SHP77 (cell line): Measurements from ENCODE around the gene DOK7.

ENCODE experiments used
- DNase-seq, 2 experiments: peaks; one replicate each; lab custom pipeline; 2025; lab: John Stamatoyannopoulos, UW

DOK7 gene

GRCh38 chr4:3463556-3464348 lies 646 bp downstream of the DOK7 start:
- no peak for DNase-seq

GRCh38 chr4:3464349-3464905 lies 1.3 kb downstream of the DOK7 start:
- DNase-seq, result no peak

DNA sequence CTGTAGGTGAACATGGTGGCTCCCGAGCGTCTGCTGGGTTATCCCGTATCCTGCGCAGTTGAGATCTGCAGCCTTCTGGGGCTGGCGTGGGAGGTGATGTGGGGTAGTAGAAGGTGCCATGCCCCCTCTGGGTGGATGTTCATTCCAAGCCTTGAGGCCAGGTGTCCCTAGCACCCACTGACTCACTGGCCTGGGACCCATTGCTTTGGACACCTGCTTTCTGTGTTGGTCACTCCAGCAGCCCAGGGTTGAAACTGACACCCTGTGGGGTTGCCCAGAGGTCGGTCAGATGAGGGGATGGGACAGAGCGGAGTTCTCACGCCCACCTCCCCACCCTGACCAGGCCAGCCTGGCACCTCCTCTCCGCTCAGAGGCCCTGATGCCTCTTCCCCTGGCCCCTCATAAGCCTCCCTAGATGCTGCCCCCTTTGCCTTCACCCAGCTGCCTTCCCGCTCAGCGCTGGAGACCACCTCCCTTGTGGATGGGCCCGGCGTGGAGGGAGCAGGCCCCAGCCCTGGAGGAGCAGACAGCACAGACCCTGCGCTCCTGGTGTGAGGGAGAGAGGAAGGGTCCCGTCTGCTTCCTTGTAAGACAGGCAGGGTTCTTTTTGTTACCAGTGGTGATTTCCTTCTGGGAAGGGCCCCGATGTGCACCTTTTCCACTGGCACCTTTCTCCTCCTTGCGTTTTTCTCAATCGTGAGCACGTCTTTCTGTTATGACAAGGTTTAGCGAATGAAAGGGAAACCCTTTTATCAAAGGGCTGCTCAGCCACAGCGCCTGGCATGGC lies 2.0 kb downstream of the DOK7 start:
- no peak for DNase-seq

DNA sequence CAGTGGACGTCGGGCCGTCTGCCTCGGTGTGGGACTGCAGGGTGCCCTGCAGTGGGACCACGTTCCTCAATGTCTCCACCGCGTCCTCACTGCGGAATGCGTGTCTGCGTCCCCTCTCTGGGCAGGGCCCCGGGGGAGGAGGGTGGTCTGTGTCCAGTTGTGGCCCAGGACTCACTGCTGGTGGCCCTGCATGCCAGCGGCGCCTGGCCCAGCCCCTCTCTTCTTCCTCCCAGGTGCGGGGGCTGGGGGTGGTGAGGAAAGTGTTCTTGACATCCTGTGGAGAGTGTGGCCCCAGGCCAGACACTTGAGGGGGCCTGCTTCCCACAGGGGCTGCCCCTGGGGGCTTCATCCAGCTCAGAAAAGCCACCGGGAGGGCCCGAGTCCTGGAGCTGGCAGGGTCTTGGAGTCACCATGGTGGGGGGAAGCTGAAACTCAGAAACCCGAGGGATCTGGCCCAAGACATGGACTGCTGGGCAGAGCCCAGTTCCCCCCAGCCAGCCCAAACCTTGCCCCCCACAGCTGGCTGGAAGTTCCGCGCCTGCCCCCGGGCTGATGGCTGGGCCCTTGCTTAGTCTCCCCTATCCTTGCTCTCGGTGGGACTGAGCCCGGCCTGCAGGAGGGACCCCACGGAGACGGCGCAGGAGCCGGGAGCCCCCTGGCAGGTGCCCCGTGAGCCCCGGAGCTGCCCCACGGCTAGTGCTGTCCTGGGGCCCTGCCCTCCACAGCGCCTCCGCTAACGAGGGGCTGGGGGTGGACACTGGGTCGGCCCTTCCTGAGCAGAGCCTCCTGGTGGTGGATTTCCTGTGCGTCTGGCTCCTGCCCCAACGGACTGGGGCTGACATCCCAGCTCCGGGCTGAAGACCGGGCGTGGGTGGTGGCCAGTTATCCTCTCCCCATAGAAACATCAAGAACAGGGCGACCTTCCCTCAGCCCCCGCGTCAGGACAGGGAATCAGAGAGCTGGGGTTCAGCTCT lies 2.9 kb downstream of the DOK7 start:
- DNase-seq, result no peak

DNA sequence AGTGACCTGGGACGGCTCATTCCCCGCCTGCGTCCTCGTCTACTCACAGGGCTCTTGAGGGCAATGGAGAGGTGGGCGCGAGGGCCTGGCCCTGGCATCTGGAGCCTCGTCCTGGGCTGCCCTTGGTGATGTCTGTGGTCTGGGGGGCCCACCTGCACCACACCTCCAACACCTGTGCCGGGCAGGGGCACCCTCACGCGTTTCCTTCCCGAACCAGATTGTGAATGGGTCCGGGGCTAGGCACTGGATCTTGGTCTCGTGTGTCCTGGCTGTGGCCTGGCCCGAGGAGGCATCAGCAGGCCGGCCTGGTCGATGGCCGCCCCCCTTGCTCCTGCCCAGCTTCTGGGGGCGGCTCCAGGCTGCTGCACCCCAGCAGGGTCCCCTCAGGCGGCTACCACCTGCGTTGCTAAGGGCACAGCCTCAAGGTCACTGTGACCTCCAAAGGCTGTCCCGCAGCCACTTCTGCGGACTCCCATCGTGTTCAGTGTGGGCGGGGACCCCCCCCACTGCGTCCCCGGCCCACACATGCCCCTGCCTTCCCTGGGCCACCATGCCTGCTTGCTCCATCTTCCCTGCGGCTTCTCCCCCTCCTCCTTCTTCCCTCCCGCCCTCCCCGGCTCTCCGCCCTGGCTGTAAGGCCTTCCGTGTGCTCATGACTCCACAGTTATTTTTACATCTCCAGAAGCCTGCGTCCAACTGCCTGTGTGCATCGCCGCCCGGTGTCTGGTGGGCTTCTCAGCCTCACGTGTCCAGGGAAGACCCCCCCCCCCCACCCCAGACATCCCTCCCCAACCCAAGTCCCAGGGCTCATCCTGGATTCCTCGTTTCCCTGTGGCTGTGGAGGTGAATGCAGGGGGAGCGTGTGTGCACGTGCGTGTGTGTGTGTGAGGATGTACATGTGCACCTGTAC lies 3.8 kb downstream of the DOK7 start:
- DNase-seq, result no peak

GRCh38 chr4:3467601-3468031 lies 4.5 kb downstream of the DOK7 start:
- DNase-seq, result no peak

DNA sequence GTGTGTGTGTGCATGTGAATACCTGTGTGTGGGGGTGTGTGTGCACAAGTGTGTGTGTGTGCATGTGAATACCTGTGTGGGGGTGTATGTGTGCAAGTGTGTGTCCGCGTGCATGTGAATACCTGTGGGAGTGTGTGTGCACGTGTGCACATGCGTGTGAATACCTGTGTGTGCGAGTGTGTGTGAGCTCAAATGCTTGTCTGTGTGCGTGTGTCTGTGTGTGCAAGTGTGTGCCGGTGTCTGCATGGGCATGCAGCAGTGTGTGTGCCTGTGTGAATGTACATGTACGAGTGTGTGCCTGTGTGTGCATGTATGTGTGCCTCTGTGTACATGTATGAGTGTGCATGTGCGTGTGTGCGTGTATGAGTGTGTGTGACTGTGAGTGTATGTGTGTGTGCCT lies 5.0 kb downstream of the DOK7 start:
- no peak for DNase-seq

DNA sequence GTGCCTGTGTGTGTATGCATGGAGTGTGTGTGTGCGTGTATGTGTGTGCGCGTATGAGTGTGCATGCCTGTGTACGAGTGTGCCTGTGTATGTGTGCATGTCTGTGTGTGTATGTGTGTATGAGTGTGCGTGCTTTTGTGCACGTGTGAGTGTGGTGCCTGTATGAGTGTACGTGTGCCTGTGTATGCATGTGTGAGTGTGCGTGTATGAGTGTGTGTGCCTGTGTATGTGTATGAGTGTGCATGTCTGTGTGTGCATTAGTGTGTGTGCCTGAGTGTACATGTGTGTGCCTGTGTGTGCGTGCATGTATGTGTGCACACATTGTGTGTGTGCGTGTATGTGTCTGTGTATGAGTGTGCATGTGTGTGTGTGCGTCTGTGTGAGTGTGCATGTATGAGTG lies 5.7 kb downstream of the DOK7 start:
- DNase-seq, result no peak

DNA sequence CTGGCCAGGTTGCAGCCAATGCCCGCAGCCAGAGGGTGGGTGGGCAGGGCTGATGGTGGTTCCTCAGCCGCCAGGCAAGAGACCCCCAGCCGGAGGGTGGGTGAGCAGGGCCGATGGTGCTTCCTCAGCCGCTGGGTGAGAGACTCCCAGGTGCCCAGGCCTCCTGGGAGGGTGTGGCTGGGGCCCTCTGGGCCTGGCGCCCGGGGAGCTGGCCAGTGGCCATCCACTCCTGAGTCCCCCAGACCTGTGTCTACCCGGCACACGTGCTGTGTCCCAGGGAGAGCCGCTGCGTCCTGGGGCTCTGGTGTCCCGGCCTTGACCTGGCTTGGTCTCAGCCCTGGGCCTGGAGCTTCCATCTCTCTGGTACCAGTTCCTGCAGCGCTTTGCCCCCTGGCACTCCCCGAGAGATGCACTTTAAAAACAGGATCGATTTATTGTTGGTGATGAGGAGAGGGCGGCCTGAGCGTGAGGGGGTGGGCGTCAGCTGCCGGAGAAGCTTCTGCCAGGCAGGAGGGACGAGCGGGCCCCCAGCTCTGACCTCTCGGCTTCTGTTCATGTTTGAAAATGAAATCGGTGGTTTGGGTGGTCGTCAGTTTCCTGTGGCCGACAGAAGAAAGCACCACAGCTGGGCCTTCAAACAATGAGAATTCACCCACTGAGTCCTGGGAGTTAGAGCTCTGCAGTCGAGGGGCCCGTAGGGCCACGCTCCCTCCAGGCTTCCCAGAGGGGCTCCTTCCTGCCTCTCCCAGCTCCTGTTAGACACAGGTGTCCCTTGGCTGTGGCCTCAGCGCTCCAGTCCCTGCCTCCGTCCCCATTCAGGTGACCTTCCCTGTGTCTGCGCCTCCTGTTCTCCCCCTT lies 6.5 kb downstream of the DOK7 start:
- DNase-seq, result no peak

GRCh38 chr4:3470244-3471097 lies 7.4 kb downstream of the DOK7 start:
- DNase-seq, result no peak

DNA sequence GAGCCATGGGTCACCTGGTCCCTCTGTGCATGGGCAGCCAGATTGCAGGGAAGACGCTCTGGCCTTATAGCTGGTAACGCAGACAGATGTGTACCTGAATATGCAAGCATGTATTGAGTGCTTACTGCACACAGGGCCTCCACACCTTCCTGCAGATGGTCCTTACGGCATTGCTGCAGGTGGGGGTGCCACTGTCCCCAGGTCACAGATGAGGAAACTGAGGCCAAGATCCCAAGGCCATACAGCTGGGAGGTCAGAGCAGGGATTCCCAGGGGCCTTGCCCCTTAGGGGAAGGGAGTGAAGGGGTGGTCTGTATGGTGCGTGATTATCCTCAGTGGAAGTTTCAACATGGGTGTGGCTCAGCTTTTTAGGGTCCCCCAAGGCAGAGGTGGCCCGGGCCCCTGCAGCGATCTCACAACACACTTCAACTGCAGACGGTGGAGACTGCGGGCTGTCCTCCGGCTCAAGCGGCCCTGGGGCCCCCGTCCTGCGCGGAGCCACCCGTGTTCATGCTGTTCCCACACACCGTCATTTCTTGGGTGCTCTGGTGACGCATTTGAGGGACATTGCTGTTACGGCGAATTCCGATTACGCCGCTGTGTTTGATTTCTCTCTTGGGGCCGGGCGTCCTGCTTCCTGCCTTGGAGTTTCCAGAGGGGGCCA lies 8.1 kb downstream of the DOK7 start:
- no peak for DNase-seq

DNA sequence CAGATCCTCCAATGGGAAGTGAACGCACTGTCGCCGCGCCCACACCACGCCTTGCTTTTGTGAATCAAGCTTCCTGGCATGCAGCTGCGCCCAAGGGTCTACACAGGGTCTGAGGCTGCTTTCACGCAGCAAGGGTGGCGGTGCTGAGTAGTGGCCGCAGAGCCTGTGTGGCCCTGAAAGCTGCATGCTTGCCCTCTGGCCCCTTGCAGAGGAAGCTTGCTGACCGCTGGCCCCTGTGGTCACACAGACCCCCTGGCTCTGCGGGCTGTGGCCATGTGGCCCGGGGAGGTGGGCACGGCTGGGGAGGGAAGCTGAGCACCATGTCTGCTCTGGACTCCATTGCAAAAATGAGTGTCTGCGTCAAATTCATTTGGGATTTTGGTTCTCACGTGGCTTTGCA lies 8.8 kb downstream of the DOK7 start:
- no peak for DNase-seq

DNA sequence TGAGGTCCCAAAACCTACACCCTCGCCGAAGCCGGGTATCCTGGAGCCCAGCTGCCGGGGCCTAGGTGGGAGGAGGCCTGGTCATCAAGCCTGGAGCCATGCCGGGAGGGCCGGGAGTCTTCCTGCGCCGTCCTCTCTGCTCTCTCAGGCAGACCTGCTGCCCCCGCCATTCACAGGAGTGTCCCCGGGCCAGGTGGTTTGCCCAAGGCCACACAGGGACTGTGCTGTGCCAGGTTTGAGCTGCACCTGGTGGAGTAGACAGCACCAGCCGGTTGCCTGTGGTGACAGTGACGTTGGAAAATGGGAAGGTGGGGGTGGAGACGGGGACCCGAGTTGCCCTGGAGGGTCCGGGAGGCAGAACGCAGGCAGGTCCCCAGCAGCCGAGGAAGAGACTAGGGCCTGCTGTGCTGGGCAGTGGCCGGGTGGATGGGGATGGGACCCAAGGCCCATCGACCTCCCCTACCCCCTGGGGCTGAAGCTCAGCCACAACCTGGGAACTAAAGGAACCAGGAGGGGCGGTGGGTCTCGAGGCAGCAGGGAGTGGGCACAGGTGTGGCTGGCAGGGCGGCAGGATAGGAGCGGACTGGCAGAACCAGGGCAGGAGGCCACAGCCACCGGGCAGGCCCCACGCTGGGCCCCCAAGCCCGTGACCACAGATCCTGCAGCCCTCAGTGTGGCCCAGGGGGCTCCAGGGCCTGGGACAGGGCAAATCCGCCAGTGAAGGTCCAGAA lies 9.5 kb downstream of the DOK7 start:
- no peak for DNase-seq

DNA sequence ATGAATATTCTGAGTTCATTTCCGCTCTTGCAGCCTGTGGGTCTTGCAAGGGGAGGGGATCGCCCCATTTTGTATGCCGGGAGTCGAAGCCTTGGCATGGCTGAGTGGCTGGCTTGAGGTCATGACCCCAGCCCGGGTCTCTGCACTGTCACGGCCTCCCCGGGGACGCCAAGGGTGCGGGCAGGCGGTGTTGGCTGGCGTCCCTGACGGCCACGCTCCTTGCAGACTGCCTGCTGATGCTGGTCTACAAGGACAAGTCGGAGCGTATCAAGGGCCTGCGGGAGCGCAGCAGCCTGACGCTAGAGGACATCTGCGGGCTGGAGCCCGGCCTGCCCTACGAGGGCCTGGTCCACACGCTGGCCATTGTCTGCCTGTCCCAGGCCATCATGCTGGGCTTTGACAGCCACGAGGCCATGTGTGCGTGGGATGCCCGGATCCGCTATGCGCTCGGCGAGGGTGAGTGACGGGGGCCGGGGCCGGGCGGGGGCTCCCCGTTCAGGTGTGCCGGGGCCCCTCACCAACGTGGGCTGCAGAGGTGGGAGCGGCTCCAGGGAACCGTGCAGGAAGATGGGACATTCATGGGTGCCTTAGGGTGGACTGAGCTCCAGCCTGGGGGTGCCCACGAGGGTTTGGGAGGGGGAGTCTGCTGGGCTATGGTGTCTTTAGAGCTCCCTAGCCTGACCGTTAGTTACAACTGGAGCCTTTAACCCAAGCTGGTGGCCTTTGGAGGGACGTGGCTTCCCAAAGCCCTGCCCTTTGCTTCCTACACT lies 10.3 kb downstream of the DOK7 start:
- no peak for DNase-seq

DNA sequence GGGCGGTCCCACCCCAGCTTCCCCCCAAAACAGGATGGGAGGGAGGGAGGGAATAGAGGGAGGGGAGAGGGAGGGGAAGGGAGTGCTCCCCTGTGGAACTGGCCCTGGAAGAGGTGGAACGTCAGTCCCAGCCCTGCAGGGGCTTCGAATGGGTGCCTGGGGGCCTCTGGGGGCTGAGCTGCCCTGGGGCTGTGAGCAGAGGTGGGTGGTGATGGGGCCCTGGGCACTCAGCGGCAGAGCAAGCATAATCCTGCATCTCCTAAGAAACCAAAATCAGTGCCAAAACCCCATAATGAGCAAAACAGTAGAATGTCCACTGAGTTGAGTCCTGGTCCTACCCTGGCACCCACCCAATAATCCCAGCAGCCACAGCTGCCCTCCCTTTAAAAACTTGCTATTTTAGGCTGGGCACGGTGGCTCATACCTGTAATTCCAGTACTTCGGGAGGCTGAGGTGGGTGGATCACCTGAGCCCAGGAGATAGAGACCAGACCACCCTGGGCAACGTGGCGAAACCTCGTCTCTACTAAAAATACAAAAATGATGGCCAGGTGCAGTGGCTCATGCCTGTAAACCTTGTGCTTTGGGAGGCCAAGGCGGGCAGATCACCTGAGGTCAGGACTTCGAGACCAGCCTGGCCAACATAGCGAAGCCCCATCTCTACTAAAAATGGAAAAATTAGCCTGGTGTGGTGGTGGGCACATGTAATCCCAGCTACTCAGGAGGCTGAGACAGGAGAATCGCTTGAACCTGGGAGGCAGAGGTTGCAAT lies 11.1 kb downstream of the DOK7 start:
- DNase-seq, result no peak

DNA sequence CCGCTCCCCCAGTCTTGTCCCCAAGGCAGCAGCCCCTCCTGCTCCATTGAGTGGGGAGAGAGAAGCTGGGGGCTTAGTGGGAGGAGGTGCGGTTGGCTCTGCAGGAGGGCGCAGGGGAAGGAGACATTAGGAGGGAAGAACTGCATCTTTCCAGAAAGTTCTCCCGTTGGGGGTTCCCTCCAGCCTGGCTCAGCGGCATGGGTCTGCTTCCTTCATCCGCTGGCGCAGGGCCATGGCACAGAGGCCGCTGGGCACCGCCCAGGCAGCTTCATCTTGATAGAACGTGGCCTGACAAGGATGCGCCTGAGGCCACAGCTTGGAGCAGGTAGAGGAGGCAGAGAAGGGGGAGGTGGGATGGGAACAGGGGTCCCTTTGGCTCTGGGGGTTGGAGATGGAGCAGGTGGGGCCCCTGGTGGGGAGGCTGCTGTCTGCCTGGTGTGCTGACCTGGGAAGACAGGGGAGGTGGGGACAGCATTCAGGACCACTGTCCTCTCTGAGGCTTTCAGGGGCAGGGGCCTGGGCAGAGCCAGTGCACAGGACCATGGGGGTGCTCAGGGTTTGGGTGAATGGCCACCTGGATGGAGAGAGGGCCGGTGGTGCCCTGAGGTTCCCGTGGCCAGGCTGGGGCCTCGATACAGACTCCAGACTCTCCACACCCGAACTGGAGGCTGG lies 12.1 kb downstream of the DOK7 start:
- no peak for DNase-seq
